GM18868 (cell line): Measurements from ENCODE around the gene FLRT1.

Experiments used
- ATAC-seq: cut with Tn5 transposase; IDR thresholded peaks from one replicate; pipeline ENCODE4 v1.9.1; 2021; ENCODE audit warnings: mild to moderate bottlenecking, moderate library complexity; ENCODE audit not compliant: unreplicated experiment

The FLRT1 gene

GRCh38 chr11:64035576-64035975 lies at the start of gene FLRT1:
Gene FLRT1, plus strand, starts transcription at chr11:64035931. Its CDS starts 80,337 bp downstream, at chr11:64116268.
- no peak for ATAC-seq

GRCh38 chr11:63986156-63986931 lies 49.4 kb upstream of the FLRT1 start, which contains the start of gene OTUB1:
Gene OTUB1, plus strand, starts transcription at chr11:63986438. Its CDS starts 19 bp downstream, at chr11:63986457.
- peak; percentile 90 for ATAC-seq

- no peak for ATAC-seq
Observed at GRCh38 chr11:63986932-63987513, 48.7 kb upstream of the FLRT1 start.

GRCh38 chr11:63991558-63991957 lies 44.2 kb upstream of the FLRT1 start:
- ATAC-seq: no peak

GRCh38 chr11:63993100-63993499 lies 42.6 kb upstream of the FLRT1 start:
- no peak for ATAC-seq

- ATAC-seq: no peak
Observed at GRCh38 chr11:63993993-63994392, 41.7 kb upstream of the FLRT1 start.

- ATAC-seq: no peak
Observed at GRCh38 chr11:63996512-63996911, 39.2 kb upstream of the FLRT1 start.

GRCh38 chr11:63997104-63997700 lies 38.5 kb upstream of the FLRT1 start:
- no peak for ATAC-seq

- no peak for ATAC-seq
Observed at GRCh38 chr11:63997801-63998337, 37.9 kb upstream of the FLRT1 start.

- no peak for ATAC-seq
Observed at GRCh38 chr11:63998558-63999348, 37.0 kb upstream of the FLRT1 start.

- no peak for ATAC-seq
Observed at GRCh38 chr11:63999349-64000025, 36.2 kb upstream of the FLRT1 start.

GRCh38 chr11:64000026-64000739 lies 35.5 kb upstream of the FLRT1 start:
- peak; percentile 52 for ATAC-seq

GRCh38 chr11:64000740-64001483 lies 34.8 kb upstream of the FLRT1 start:
- peak; percentile 6 for ATAC-seq

- no peak for ATAC-seq
Observed at GRCh38 chr11:64001484-64002420, 34.0 kb upstream of the FLRT1 start.

GRCh38 chr11:64003807-64004589 lies 31.7 kb upstream of the FLRT1 start:
- no peak for ATAC-seq

GRCh38 chr11:64004590-64004984 lies 31.1 kb upstream of the FLRT1 start:
- ATAC-seq: no peak

- no peak for ATAC-seq
Observed at GRCh38 chr11:64005691-64006090, 30.0 kb upstream of the FLRT1 start.
